ENCODE data around the gene PRB4. TPM values are rescaled to one million over a fixed set of nuclear protein-coding genes. Genes with fewer than 3 reads are reported as not detected.
"Not testable (repeated sequence)": the region's sequence is repeated elsewhere in the genome, so short reads cannot be mapped to it uniquely, and the experiment has no call there.

PRB4 gene
- not detected in 2 replicates for total RNA-seq (2014; rRNA removed; shearing (Covaris generic); ENCODE audit: low replicate concordance)

DNA sequence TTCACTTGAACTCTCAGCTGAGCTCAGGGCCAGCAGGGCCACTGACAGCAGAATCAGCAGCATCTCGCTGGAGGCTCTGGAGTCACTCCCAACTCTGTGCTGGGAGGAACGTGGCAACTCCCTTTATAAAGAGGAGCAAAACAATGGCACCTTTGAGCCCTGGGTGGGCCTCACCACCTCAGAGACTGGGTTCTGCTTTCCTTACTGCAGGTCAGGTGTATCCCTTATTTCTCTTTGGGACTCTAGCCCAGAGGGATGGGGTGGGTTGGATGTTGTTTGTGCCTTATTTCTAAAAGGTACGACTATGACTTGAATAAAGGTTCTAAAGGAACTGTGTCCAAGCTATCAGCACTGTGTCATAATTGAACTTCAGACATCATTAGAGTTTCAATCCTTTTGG is at the start of gene PRB4:
TSS of gene PRB4 (minus strand) at position 101 of the 400 bp plus-strand sequence. CDS start at position 63, 38 bp downstream.
- Histone ChIP-seq H3K27me3 (no peaks in the 10 kb centered on the region), H3K36me3 (no peaks in the 10 kb centered on the region), H3K4me3 (no peak within 1 kb of the TSS), H3K9me3 (no peaks in the 10 kb centered on the region)
- DNase-seq, result no peak

DNA sequence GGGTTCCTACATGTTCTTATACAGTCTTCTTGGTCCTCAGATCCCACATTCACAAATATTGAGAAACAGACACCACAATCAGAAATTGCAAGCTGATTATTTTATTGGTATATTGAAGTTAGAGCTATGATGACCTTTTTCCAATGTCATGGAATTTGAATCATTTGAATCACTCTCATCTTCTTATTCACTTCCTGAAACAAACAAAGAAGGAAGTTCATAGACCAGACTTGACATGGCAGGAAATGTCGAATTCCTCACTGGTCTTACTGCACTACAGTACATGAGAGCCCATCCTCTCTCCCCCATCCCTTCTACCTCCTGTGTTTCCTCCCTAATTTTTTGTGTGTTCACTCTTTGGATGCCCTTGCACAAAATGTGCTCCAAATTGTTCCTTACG is 41.5 kb upstream of the PRB4 start:
- H3K4me3 ChIP-seq, DNase-seq: not testable (repeated sequence)
- peaks cover 16% of the 10 kb centered on the region; the same call in 1 of the 2 replicates for H3K27me3 ChIP-seq

DNA sequence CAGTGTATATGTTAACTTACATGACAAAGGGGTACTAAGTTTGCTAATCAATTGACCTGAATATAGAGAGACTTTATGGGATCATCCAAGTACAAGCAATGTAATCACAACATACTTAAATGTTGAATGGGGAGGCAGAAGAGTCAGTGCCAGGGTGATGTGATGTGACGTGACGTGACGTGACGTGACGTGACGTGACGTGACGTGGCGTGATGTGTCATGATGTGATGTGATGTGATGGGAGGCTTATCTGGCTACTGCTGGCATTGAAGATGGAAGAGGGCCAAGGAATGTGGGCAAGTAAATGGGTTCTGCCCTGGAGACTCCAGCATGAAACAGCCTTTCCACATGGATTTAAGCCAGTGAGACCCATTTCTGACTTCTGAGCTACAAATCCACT is 38.2 kb upstream of the PRB4 start:
- no peak for DNase-seq
- H3K4me3 ChIP-seq, result no peak overlapping the region
- no peaks in the 10 kb centered on the region for H3K36me3 ChIP-seq
- H3K9me3 ChIP-seq, result no peaks in the 10 kb centered on the region
- peaks cover 16% of the 10 kb centered on the region; the same call in 1 of the 2 replicates for H3K27me3 ChIP-seq

More for the DNA sequence above, 41.5 kb upstream of the PRB4 start:
- H3K36me3 ChIP-seq, H3K9me3 ChIP-seq: not testable (repeated sequence)

DNA sequence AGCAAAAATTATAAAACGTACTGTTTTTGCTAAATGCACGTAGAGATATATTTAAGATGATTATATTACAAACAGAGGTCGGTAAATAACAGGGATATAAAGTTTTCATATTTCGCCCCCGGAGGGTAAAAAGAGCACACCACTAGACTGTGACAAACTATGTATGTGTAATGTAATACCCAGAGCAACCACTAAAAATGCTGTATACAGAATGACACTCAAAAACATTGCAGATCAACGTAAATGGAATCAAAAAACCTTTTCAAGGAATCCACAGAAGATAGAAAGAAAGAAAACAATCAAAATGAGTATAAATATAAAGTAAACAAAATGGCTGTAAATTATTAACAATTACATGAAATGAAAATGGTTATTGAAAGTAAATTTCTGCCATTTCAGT is 37.6 kb upstream of the PRB4 start:
- H3K36me3 ChIP-seq, result no peaks in the 10 kb centered on the region
- no peak overlapping the region for H3K4me3 ChIP-seq
- DNase-seq, result no peak
- H3K9me3 ChIP-seq, result no peaks in the 10 kb centered on the region
- H3K27me3 ChIP-seq, result peaks cover 16% of the 10 kb centered on the region; the same call in 1 of the 2 replicates

- no peak for DNase-seq
- H3K36me3 ChIP-seq, result no peaks in the 10 kb centered on the region
- no peak overlapping the region for H3K4me3 ChIP-seq
- H3K9me3 ChIP-seq, result no peaks in the 10 kb centered on the region
- H3K27me3 ChIP-seq, result peaks cover 10% of the 10 kb centered on the region; the same call in 1 of the 2 replicates
Observed at GRCh38 chr12:11344500-11344899, 34.3 kb upstream of the PRB4 start.

DNA sequence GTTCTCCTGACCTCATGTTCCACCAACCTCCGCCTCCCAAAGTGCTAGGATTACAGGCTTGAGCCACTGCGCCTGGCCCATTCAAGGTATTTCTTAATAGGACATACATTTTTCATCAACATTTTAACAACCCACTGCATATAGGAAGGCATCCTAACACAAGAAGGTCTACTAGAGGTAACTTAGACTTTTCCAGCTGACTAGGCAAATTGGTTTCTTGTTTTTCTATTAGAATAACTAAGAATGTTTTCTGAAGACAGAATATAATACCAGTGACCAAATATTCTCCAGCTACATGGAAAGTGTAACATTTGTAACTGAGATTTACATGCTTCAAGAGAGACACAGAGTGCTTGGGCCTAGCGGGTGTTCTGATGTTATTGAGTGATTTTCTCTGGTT is 14.2 kb upstream of the PRB4 start:
- Histone ChIP-seq H3K9me3 (no peaks in the 10 kb centered on the region), H3K36me3 (no peaks in the 10 kb centered on the region), H3K4me3 (no peak overlapping the region), H3K27me3 (no peaks in the 10 kb centered on the region)
- no peak for DNase-seq

DNA sequence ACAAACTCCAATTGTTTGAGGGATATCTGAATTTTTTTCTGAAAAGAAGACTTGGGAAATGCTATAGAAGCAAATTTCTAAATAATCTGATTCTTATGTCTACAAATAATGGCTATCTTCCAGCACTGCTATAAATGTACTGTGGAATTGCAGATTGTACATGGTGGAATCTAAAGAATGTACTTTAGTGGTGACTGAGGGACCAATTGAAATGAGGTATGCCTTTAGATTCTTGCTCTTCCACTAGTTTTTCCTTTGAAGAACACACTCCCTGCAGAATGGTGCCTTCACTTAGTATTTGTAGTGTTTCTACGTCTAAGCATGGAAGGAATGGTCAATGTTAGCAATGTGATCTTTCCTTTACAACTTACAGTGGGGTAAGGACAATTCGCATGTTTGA is 11.7 kb upstream of the PRB4 start:
- Histone ChIP-seq H3K27me3 (no peaks in the 10 kb centered on the region), H3K4me3 (no peak overlapping the region), H3K9me3 (no peaks in the 10 kb centered on the region), H3K36me3 (no peaks in the 10 kb centered on the region)
- DNase-seq, result no peak

DNA sequence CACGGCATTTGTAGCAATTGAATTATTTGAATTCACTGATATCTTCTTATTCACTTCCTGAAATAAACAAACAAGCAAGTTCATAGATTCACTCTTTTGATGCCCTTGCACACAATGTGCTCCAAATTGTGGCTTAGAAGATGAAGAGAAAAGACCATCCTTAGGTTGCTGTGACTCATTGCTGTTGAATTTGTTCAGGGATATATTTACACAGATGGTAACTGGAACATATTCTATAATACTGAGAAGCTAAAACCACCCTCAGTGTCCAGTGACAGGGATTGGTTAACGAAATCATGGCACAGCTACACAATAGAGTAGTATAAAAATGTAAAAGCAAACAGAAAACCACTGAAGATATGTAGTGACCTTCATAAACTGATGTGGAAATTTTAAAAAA is 3.1 kb downstream of the PRB4 start:
- Histone ChIP-seq H3K4me3 (no peak overlapping the region), H3K36me3 (no peaks in the 10 kb centered on the region), H3K9me3 (no peaks in the 10 kb centered on the region), H3K27me3 (no peaks in the 10 kb centered on the region)
- no peak for DNase-seq

GRCh38 chr12:11273449-11273848 is 36.8 kb downstream of the PRB4 start:
- H3K36me3 ChIP-seq, result no peaks in the 10 kb centered on the region
- no peaks in the 10 kb centered on the region for H3K27me3 ChIP-seq
- no peaks in the 10 kb centered on the region for H3K9me3 ChIP-seq
- no peak for DNase-seq
- no peak overlapping the region for H3K4me3 ChIP-seq

DNA sequence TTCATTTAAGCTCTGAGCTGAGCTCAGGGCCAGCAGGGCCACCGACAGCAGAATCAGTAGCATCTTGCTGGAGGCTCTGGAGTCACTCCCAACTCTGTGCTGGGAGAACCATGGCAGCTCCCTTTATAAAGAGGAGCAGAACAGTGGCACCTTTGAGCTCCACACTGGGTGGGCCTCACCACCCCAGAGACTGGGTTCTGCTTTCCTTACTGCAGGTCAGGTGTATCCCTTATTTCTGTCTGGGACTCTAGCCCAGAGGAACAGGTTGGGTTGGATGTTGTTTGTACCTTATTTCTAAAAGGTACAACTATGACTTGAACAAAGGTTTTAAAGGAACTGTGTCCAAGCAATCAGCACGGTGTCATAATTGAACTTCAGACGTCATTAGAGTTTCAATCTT is 40.6 kb downstream of the PRB4 start, which contains the start of gene PRB3:
TSS of gene PRB3 (minus strand) at position 101 of the 400 bp plus-strand sequence. CDS start at position 63, 38 bp downstream.
- no peak for DNase-seq
- no peaks in the 10 kb centered on the region for H3K9me3 ChIP-seq
- H3K36me3 ChIP-seq, result no peaks in the 10 kb centered on the region
- H3K4me3 ChIP-seq, result no peak within 1 kb of the TSS
- H3K27me3 ChIP-seq, result no peaks in the 10 kb centered on the region

GRCh38 chr12:11264501-11264900 is 45.7 kb downstream of the PRB4 start:
- H3K27me3 ChIP-seq, result no peaks in the 10 kb centered on the region
- no peak overlapping the region for H3K4me3 ChIP-seq
- no peaks in the 10 kb centered on the region for H3K36me3 ChIP-seq
- no peaks in the 10 kb centered on the region for H3K9me3 ChIP-seq
- no peak for DNase-seq

Other genes with a start within 250 kb of the PRB4 start
- 0.10 TPM in 1 of 2 replicates, not detected in the other for gene TAS2R46, start 248.1 kb downstream of the PRB4 start, total RNA-seq (2014; rRNA removed; shearing (Covaris generic); ENCODE audit: low replicate concordance)
- gene TAS2R43, start 218.1 kb downstream of the PRB4 start, total RNA-seq (2014; rRNA removed; shearing (Covaris generic); ENCODE audit: low replicate concordance), result not detected in 2 replicates
- gene TAS2R30, start 175.8 kb downstream of the PRB4 start, total RNA-seq (2014; rRNA removed; shearing (Covaris generic); ENCODE audit: low replicate concordance), result not detected in 2 replicates
- gene SMIM10L1, start 139.2 kb downstream of the PRB4 start, total RNA-seq (2014; rRNA removed; shearing (Covaris generic); ENCODE audit: low replicate concordance), result 5.2 and 8.0 TPM in 2 replicates
- not detected in 2 replicates for gene TAS2R42, start 123.5 kb downstream of the PRB4 start, total RNA-seq (2014; rRNA removed; shearing (Covaris generic); ENCODE audit: low replicate concordance)
- gene PRB3, start 40.7 kb downstream of the PRB4 start, total RNA-seq (2014; rRNA removed; shearing (Covaris generic); ENCODE audit: low replicate concordance), result not detected in 2 replicates
- gene PRB2, start 85.1 kb upstream of the PRB4 start, total RNA-seq (2014; rRNA removed; shearing (Covaris generic); ENCODE audit: low replicate concordance), result not detected in 2 replicates

All from MG63 (cell line).